Thyroid gland (tissue), 4 donors: Measurements from ENCODE around the gene PNPLA3.

Experiments
- POLR2A ChIP-seq, 2 donors: fragments of 450-650 bp; IDR thresholded peaks; one replicate each; pipeline ENCODE4 v1.6.1; 2017; ENCODE audit warnings: antibody characterized with exemption in 2 of 2, mild to moderate bottlenecking in 2 of 2, moderate library complexity in 1 of 2
- TF ChIP-seq, protein P1 (sequence below), 6 experiments: fragments of 200-600 bp in 3 of 6; fragments of 450-650 bp in 3 of 6; sonication (generic) in 3 of 6; IDR thresholded peaks; one replicate each; pipeline ENCODE4 v1.5.1; 2016 to 2019; ENCODE audit warnings: antibody characterized with exemption in 6 of 6, mild to moderate bottlenecking in 2 of 6, inconsistent platforms in 1 of 6, moderate library complexity in 1 of 6

DNA sequence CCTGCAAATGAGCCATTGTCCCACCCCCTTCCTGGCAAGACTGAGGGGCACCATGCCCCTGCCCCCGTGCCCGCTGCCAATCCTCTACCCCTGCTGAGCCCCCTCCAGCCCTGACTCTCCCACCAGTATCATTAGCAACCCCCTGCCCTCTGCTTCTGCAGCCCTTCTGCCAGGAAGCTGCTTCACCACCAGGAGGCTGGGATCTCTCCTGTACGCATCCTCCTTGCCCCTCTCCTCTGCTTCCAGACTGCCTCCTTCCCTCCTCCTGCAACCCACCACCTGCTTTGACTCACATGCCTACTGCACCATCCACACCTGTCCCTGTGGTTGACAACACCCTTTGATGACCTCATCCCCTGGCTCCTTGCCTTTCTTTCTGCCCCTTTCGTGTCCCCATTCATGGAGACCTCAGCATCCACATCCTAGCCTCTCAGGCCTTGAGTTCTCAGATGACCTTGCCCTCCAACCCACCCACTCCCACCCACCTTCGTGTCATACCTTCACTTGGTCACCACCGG, 13.4 kb upstream of the PNPLA3 start:
- TF ChIP-seq, protein P1, sequence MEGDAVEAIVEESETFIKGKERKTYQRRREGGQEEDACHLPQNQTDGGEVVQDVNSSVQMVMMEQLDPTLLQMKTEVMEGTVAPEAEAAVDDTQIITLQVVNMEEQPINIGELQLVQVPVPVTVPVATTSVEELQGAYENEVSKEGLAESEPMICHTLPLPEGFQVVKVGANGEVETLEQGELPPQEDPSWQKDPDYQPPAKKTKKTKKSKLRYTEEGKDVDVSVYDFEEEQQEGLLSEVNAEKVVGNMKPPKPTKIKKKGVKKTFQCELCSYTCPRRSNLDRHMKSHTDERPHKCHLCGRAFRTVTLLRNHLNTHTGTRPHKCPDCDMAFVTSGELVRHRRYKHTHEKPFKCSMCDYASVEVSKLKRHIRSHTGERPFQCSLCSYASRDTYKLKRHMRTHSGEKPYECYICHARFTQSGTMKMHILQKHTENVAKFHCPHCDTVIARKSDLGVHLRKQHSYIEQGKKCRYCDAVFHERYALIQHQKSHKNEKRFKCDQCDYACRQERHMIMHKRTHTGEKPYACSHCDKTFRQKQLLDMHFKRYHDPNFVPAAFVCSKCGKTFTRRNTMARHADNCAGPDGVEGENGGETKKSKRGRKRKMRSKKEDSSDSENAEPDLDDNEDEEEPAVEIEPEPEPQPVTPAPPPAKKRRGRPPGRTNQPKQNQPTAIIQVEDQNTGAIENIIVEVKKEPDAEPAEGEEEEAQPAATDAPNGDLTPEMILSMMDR (IDR thresholded peaks at IDR 0.05) = no peak
- TF ChIP-seq POLR2A (IDR thresholded peaks at IDR 0.05) = no peak
